ENCODE results near the gene UQCR10.

UQCR10 gene

GRCh38 chr22:29799217-29799680, 32.1 kb downstream of the UQCR10 start:
- peak; percentile 69 for DNase-seq

- DNase-seq: no peak
Observed at GRCh38 chr22:29801153-29801552, 34.0 kb downstream of the UQCR10 start.

GRCh38 chr22:29801796-29802195, 34.6 kb downstream of the UQCR10 start:
- no peak for DNase-seq

GRCh38 chr22:29803190-29803589, 36.0 kb downstream of the UQCR10 start:
- no peak for DNase-seq

GRCh38 chr22:29804985-29805384, 37.8 kb downstream of the UQCR10 start:
- no peak for DNase-seq

- DNase-seq: no peak
Observed at GRCh38 chr22:29806196-29806595, 39.0 kb downstream of the UQCR10 start.

- DNase-seq: no peak
Observed at GRCh38 chr22:29810216-29810615, 43.0 kb downstream of the UQCR10 start.

GRCh38 chr22:29811377-29811776, 44.2 kb downstream of the UQCR10 start:
- no peak for DNase-seq

- DNase-seq: no peak
Observed at GRCh38 chr22:29813126-29813525, 46.0 kb downstream of the UQCR10 start.

GRCh38 chr22:29813563-29813962, 46.4 kb downstream of the UQCR10 start:
- no peak for DNase-seq

- no peak for DNase-seq
Observed at GRCh38 chr22:29814003-29814402, 46.8 kb downstream of the UQCR10 start.

- no peak for DNase-seq
Observed at GRCh38 chr22:29815580-29815979, 48.4 kb downstream of the UQCR10 start.

GRCh38 chr22:29816128-29816527, 49.0 kb downstream of the UQCR10 start:
- DNase-seq: no peak

GRCh38 chr22:29816539-29816938, 49.4 kb downstream of the UQCR10 start:
- no peak for DNase-seq

- no peak for DNase-seq
Observed at GRCh38 chr22:29816980-29817379, 49.8 kb downstream of the UQCR10 start.

- DNase-seq: no peak
Observed at GRCh38 chr22:29817724-29818123, 50.6 kb downstream of the UQCR10 start.

GRCh38 chr22:29819501-29819900, 52.3 kb downstream of the UQCR10 start:
- no peak for DNase-seq

Measured in femur (tissue), 1 donor.